Activated CD4-positive, alpha-beta memory T cell treated with anti-CD3 and anti-CD28 coated beads, Interleukin-2, amount 10 ng/mL, durations not matched to agents 7 days and 5 days (primary cell): ENCODE measurements around the gene TRPM5. TPM values are rescaled to one million over a fixed set of nuclear protein-coding genes. Genes with fewer than 3 reads are reported as not detected.

Experiments used
- CTCF ChIA-PET: fragments of 350-600 bp; sonication (Branson Sonifier 250); formaldehyde crosslinking; loops from one replicate; lab custom pipeline; 2021; ENCODE audit warnings: antibody characterized with exemption, inconsistent platforms; lab: Charles Lee
- POLR2A ChIA-PET: fragments of 350-600 bp; sonication (Branson Sonifier 250); formaldehyde crosslinking; loops from one replicate; lab custom pipeline; 2021; ENCODE audit warnings: antibody characterized with exemption; lab: Charles Lee
- DNase-seq: peaks from one replicate; pipeline ENCODE4 v3.0.0-alpha.2; 2020
- H3K27ac Mint-ChIP-seq: one replicate; pipeline ENCODE4 v1.8.0; 2021; ENCODE audit warnings: mild to moderate bottlenecking, mixed read lengths
- H3K27me3 Mint-ChIP-seq: one replicate; pipeline ENCODE4 v1.8.0; 2021; ENCODE audit warnings: mixed read lengths
- H3K36me3 Mint-ChIP-seq: one replicate; pipeline ENCODE4 v1.8.0; 2021; ENCODE audit warnings: low read depth, mixed read lengths
- H3K4me1 Mint-ChIP-seq: one replicate; pipeline ENCODE4 v1.8.0; 2021; ENCODE audit warnings: mixed read lengths
- H3K4me3 Mint-ChIP-seq: one replicate; pipeline ENCODE4 v1.8.0; 2021; ENCODE audit warnings: mild to moderate bottlenecking, mixed read lengths
- H3K9me3 Mint-ChIP-seq: one replicate; pipeline ENCODE4 v1.8.0; 2021; ENCODE audit warnings: mixed read lengths
- total RNA-seq, 2 experiments: library from RNA; stranded (reverse); gene quantifications; one replicate each; pipeline ENCODE4 v1.2.3, GENCODE V29; 2021

The TRPM5 gene
- total RNA-seq, 2 experiments from 2014 or later = not detected

- H3K27me3 Mint-ChIP-seq = no peaks in the 10 kb centered on the region
- no peak overlapping the region for H3K4me3 Mint-ChIP-seq
- POLR2A ChIA-PET = no interaction called here
- H3K36me3 Mint-ChIP-seq = peaks cover 32% of the 10 kb centered on the region
- peaks cover 29% of the 10 kb centered on the region for H3K9me3 Mint-ChIP-seq
- H3K27ac Mint-ChIP-seq = no peak overlapping the region
- CTCF ChIA-PET = no interaction called here
- H3K4me1 Mint-ChIP-seq = peaks cover 2% of the 10 kb centered on the region
- DNase-seq = no peak
Observed at GRCh38 chr11:2475136-2475918, 31.0 kb upstream of the TRPM5 start.

- POLR2A ChIA-PET = no interaction called here
Observed at GRCh38 chr11:2474059-2474901, 30.0 kb upstream of the TRPM5 start.

GRCh38 chr11:2473361-2474058 lies 29.2 kb upstream of the TRPM5 start:
- Mint-ChIP-seq H3K27ac (no peak overlapping the region), H3K9me3 (peaks cover 15% of the 10 kb centered on the region), H3K36me3 (peaks cover 16% of the 10 kb centered on the region), H3K4me1 (peaks cover 5% of the 10 kb centered on the region), H3K4me3 (no peak overlapping the region), H3K27me3 (peaks cover 3% of the 10 kb centered on the region)
- no peak for DNase-seq
- ChIA-PET POLR2A (no interaction called here), CTCF (no interaction called here)

More at GRCh38 chr11:2474059-2474901, 30.0 kb upstream of the TRPM5 start:
- Mint-ChIP-seq H3K27me3 (no peaks in the 10 kb centered on the region), H3K4me1 (no peaks in the 10 kb centered on the region), H3K4me3 (no peak overlapping the region), H3K27ac (no peak overlapping the region), H3K9me3 (peaks cover 21% of the 10 kb centered on the region), H3K36me3 (peaks cover 22% of the 10 kb centered on the region)
- CTCF ChIA-PET = no interaction called here
- no peak for DNase-seq

GRCh38 chr11:2472428-2473186 lies 28.3 kb upstream of the TRPM5 start:
- CTCF ChIA-PET = no interaction called here
- Mint-ChIP-seq H3K9me3 (peaks cover 9% of the 10 kb centered on the region), H3K36me3 (peaks cover 8% of the 10 kb centered on the region), H3K27me3 (peaks cover 3% of the 10 kb centered on the region), H3K4me3 (no peak overlapping the region), H3K4me1 (peaks cover 11% of the 10 kb centered on the region), H3K27ac (no peak overlapping the region)
- POLR2A ChIA-PET = no interaction called here
- DNase-seq = no peak

GRCh38 chr11:2471804-2472096 lies 27.4 kb upstream of the TRPM5 start:
- H3K27me3 Mint-ChIP-seq = peaks cover 3% of the 10 kb centered on the region
- CTCF ChIA-PET = no interaction called here
- H3K4me3 Mint-ChIP-seq = no peak overlapping the region
- H3K4me1 Mint-ChIP-seq = peaks cover 20% of the 10 kb centered on the region
- POLR2A ChIA-PET = no interaction called here
- peaks cover 1% of the 10 kb centered on the region for H3K36me3 Mint-ChIP-seq
- H3K9me3 Mint-ChIP-seq = peaks cover 5% of the 10 kb centered on the region
- no peak overlapping the region for H3K27ac Mint-ChIP-seq
- no peak for DNase-seq

GRCh38 chr11:2471048-2471803 lies 26.9 kb upstream of the TRPM5 start:
- peaks cover 5% of the 10 kb centered on the region for H3K9me3 Mint-ChIP-seq
- DNase-seq = no peak
- H3K4me1 Mint-ChIP-seq = peaks cover 24% of the 10 kb centered on the region
- H3K4me3 Mint-ChIP-seq = no peak overlapping the region
- no peak overlapping the region for H3K27ac Mint-ChIP-seq
- H3K27me3 Mint-ChIP-seq = peaks cover 3% of the 10 kb centered on the region
- CTCF ChIA-PET = no interaction called here
- no peaks in the 10 kb centered on the region for H3K36me3 Mint-ChIP-seq
- POLR2A ChIA-PET = no interaction called here

GRCh38 chr11:2470495-2470894 lies 26.2 kb upstream of the TRPM5 start:
- DNase-seq = no peak
- Mint-ChIP-seq H3K27ac (no peak overlapping the region), H3K27me3 (peaks cover 3% of the 10 kb centered on the region), H3K4me3 (no peak overlapping the region), H3K4me1 (peaks cover 27% of the 10 kb centered on the region), H3K9me3 (peaks cover 5% of the 10 kb centered on the region), H3K36me3 (no peaks in the 10 kb centered on the region)
- POLR2A ChIA-PET = no interaction called here
- CTCF ChIA-PET = no interaction called here

- ChIA-PET CTCF (interaction anchor here (1.5 kb wide), 1 partner anchor 64 kb away, joined by 3 read pairs; no protein-coding TSS in a partner anchor), POLR2A (no interaction called here)
- H3K9me3 Mint-ChIP-seq = peaks cover 5% of the 10 kb centered on the region
- no peak overlapping the region for H3K27ac Mint-ChIP-seq
- peaks cover 3% of the 10 kb centered on the region for H3K27me3 Mint-ChIP-seq
- H3K36me3 Mint-ChIP-seq = no peaks in the 10 kb centered on the region
- H3K4me3 Mint-ChIP-seq = no peak overlapping the region
- no peak for DNase-seq
- peaks cover 27% of the 10 kb centered on the region for H3K4me1 Mint-ChIP-seq
Observed at GRCh38 chr11:2468363-2469235, 24.3 kb upstream of the TRPM5 start.

- Mint-ChIP-seq H3K27ac (no peak overlapping the region), H3K27me3 (peaks cover 3% of the 10 kb centered on the region), H3K4me1 (peaks cover 27% of the 10 kb centered on the region), H3K36me3 (no peaks in the 10 kb centered on the region), H3K4me3 (no peak overlapping the region), H3K9me3 (peaks cover 5% of the 10 kb centered on the region)
- ChIA-PET POLR2A (interaction anchor here (1.8 kb wide), 1 partner anchor 23 kb away, joined by 10 read pairs; the partner anchor contains the start of genes KCNQ1 and TRPM5), CTCF (interaction anchor here (1.1 to 1.5 kb wide), 2 partner anchors 64 to 65 kb away, joined by 3 to 5 read pairs; no protein-coding TSS in a partner anchor)
- no peak for DNase-seq
Observed at GRCh38 chr11:2467695-2468055, 23.4 kb upstream of the TRPM5 start.

- POLR2A ChIA-PET = interaction anchor here (0.9 to 1.8 kb wide), 4 partner anchors 19 to 165 kb away, joined by 3 to 10 read pairs (median 4); partner anchors contain the start of genes KCNQ1, TRPM5 and TSPAN32
- Mint-ChIP-seq H3K36me3 (no peaks in the 10 kb centered on the region), H3K27me3 (peaks cover 3% of the 10 kb centered on the region), H3K9me3 (peaks cover 5% of the 10 kb centered on the region), H3K4me1 (peaks cover 27% of the 10 kb centered on the region), H3K4me3 (peak overlapping the region; percentile 30), H3K27ac (no peak overlapping the region)
- CTCF ChIA-PET = interaction anchor here (1.1 to 1.5 kb wide), 2 partner anchors 64 to 66 kb away, joined by 3 to 5 read pairs; no protein-coding TSS in a partner anchor
- peak; percentile 81 for DNase-seq
Observed at GRCh38 chr11:2466869-2467694, 22.8 kb upstream of the TRPM5 start.
